GM12874 (cell line): Measurements from ENCODE around the gene APOO.

Experiments used
- TF ChIP-seq, protein P1 (sequence below): IDR thresholded peaks from 2 replicates; pipeline ENCODE4 v1.5.1; 2011; ENCODE audit warnings: low read depth, mild to moderate bottlenecking, control low read depth, low read length, moderate library complexity; ENCODE audit not compliant: insufficient read depth

Gene APOO

DNA sequence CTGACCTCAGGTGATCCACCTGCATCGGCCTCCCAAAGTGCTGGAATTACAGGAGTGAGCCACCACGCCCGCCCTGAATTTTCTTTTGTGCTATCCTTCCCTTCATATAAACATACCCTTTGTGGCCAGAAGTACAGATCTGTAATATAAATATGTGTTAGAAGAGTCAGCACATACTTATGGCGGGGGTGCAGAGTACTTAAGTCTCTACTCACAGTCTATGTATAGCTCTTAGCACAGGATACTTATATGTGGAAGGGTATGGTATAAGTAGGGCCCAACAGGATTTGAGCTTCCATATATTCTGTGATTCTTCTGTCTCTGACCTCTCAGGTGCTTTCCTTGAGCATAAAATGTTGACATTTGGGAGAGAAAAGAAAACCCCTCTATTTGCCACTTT, 18.3 kb upstream of the APOO start:
- TF ChIP-seq, protein P1, sequence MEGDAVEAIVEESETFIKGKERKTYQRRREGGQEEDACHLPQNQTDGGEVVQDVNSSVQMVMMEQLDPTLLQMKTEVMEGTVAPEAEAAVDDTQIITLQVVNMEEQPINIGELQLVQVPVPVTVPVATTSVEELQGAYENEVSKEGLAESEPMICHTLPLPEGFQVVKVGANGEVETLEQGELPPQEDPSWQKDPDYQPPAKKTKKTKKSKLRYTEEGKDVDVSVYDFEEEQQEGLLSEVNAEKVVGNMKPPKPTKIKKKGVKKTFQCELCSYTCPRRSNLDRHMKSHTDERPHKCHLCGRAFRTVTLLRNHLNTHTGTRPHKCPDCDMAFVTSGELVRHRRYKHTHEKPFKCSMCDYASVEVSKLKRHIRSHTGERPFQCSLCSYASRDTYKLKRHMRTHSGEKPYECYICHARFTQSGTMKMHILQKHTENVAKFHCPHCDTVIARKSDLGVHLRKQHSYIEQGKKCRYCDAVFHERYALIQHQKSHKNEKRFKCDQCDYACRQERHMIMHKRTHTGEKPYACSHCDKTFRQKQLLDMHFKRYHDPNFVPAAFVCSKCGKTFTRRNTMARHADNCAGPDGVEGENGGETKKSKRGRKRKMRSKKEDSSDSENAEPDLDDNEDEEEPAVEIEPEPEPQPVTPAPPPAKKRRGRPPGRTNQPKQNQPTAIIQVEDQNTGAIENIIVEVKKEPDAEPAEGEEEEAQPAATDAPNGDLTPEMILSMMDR, result no peak

DNA sequence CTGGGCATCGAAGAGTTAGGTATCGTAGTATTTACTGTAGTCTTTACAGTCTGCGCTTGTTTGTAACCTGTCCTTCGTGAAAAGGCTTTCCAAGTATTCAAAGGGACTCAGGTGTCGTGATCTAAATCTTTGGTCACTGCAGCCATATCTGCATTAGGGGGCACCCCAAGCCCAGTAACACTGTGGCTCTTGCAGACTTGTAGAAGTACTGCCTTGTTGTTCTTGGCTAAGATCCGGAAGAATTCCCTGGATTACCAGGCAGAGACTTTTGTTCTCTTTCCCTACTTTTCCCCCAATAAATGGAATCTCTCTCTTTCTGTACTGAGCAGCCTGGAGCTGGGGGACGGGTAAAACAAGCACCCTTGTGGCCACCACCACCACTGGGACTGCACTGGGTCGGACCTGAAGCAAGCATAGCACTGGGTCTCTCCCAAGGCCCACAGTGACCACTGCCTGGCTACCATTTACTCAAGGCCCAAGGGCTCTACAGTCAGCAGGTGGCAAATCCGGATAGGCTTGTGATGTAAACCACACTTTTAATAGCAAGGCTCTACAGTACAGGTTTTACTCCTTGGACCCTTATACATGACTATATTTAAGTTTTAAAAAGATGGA, 12.1 kb upstream of the APOO start:
- TF ChIP-seq, protein P1, result no peak

DNA sequence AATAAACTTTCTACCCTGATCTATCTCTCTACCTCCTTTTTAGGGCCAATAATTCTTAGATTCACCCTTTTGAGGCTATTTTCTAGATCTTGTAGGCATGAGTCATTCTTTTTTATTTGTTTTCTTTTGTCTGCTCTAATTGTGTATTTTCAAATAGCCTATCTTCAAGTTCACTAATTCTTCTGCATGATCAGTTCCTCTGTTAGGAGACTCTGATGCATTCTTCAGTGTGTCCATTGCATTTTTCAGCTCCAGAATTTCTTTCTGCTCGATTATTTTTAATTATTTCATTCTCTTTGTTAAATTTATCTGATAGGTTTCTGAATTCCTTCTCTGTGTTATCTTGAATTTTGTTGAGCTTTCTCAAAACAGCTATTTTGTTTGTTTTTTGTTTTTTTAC, 11.4 kb upstream of the APOO start:
- TF ChIP-seq, protein P1, result no peak

DNA sequence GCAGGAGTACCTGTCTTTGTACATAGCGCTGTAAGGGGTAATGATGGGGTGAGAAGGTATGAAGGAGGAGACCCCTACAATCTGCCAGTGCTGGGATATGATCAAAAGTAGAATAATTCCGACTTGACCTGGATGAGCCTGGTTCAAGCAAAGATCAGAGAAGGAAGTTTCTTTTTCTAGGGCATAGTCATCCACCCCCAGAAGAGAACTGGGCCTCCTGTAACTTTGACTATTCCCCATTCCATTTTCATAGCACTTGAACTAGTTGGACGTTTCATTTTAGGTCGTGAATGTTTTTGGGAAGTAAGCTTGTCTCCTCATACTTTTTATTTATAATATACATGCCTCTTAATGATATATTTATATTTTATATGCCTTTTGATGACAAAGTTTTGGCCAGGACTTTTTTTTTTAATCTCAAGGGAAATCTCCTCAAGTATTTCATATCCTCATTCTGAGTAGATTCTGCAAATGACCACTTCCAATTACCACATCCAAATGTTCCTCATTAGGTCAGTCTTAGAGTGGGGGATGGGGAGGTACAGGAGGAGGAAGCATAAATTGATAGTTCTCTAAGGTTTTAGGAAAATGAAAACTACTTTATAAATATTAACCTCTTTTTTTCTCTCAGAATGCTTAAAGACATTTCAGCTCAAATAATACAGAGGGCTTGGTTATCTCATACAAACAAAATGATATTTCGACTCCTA, 3.5 kb upstream of the APOO start:
- TF ChIP-seq, protein P1, result no peak

DNA sequence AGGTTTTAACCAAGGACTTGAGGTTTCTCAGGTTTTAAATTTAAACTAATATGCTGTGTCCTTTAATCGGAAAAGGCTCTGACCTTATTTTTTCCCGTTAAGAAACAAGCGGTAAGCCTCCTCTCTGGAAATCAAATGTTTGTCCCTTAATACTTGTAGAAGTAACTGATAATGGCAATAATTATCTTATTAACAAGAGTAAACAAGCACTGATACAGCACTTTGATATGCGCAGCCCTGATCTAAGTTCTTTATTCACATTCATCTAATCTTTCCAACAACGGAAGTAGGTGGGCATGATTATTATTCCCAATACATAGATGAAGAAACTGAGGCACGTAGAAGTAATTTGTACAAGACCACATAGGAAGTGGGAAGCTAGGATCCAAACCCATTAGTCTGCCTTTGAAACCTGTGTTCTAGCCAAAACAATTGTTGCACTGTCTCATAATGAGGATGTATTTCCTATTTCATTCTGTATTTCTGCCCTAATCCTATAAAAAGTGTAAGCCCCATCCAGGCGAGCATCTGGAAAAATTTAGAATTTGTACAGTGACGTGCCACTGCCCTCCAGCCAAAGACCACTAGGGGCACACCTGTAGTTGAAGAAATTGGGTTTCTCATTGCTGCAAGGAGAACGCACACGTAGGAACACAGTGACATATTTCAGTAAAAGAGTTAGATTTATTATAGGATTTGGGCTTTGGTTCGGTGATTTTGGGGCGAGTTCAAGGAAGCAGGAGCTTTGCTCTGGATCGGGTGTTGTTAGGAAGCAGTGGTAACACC, 674 bp upstream of the APOO start:
- TF ChIP-seq, protein P1, result peak; percentile 52

DNA sequence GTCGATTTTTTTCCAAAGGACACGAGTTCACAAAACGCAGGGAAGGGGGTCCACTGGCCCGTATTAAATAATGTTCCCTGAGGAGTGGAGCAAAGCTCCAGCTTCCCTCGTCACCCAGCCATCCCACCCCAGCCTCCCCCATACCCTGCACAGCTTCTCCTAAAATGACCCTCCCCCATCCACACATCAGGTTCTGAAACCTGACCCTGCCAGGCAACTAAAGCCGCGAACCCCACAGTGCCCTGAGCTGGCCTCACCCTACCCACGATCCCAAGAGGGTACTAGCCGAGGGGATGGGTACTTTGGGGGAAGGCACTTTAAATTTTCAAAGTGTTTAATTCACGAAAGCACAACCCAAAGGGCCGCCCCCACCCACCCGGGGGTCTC, 634 bp downstream of the APOO start:
- TF ChIP-seq, protein P1, result no peak

DNA sequence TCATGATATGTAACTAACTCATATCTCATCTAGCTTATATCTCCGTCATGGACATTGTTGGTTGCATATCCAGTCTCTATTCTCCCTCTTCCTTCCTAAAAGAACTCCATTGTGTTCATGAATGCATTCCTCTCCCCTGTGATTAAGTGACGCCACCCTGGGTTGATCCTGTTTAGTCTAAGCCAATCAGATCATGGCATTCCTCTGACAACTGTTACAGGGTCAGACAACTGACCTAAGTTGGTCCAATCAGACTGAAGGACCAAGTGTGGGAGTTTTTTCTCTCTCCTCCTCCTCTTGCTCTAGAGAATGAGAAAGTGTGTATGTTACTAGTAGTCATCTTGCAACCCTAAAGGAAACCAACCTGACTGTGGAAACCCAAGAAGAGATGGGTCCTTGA, 3.6 kb downstream of the APOO start:
- TF ChIP-seq, protein P1, result no peak
